Liver (tissue), 9 donors: ENCODE data around the gene NFAT5. TPM values are rescaled to one million over a fixed set of nuclear protein-coding genes. Genes with fewer than 3 reads are reported as not detected.
"Not testable (repeated sequence)": the region's sequence is repeated elsewhere in the genome, so short reads cannot be mapped to it uniquely, and the experiment has no call there.

Experiments
- DNase-seq: peaks from one replicate; pipeline ENCODE4 v3.0.0-alpha.2; 2017; ENCODE audit warnings: low spot score
- H3K27ac ChIP-seq, 2 donors: one replicate each; pipeline ENCODE4 v1.7.0; 2013; ENCODE audit warnings: inconsistent platforms in 2 of 2, low read length in 2 of 2, control low read depth in 1 of 2, low read depth in 1 of 2, mild to moderate bottlenecking in 1 of 2
- H3K27me3 ChIP-seq, 4 donors: one replicate each; pipeline versions ENCODE4 v1.6.1 to v1.7.0; 2013; ENCODE audit warnings: low read length in 3 of 4, inconsistent platforms in 1 of 4, mild to moderate bottlenecking in 1 of 4, moderate library complexity in 1 of 4; ENCODE audit not compliant: control insufficient read depth in 4 of 4, insufficient read depth in 4 of 4
- H3K36me3 ChIP-seq, 4 donors: one replicate each; pipeline versions ENCODE4 v1.6.1 to v1.7.0; 2013; ENCODE audit warnings: low read length in 3 of 4, mild to moderate bottlenecking in 3 of 4, low read depth in 1 of 4, moderate library complexity in 1 of 4; ENCODE audit not compliant: control insufficient read depth in 4 of 4, insufficient read depth in 3 of 4
- H3K4me1 ChIP-seq, 4 donors: one replicate each; pipeline versions ENCODE4 v1.6.1 to v1.7.0; 2013; ENCODE audit warnings: low read length in 3 of 4, mild to moderate bottlenecking in 3 of 4, moderate library complexity in 1 of 4; ENCODE audit not compliant: control insufficient read depth in 4 of 4, insufficient read depth in 4 of 4
- H3K4me3 ChIP-seq, 3 donors: one replicate each; pipeline versions ENCODE4 v1.6.1 to v1.7.0; 2013; ENCODE audit warnings: low read length in 3 of 3, control low read depth in 1 of 3, low read depth in 1 of 3, mild to moderate bottlenecking in 1 of 3
- H3K9ac ChIP-seq, 2 donors: one replicate each; pipeline ENCODE4 v1.7.0; 2013; ENCODE audit warnings: low read length in 2 of 2, mild to moderate bottlenecking in 2 of 2, moderate library complexity in 2 of 2, control low read depth in 1 of 2, low read depth in 1 of 2
- H3K9me3 ChIP-seq, 4 donors: one replicate each; pipeline versions ENCODE4 v1.6.1 to v1.7.0; 2013; ENCODE audit warnings: low read length in 3 of 4; ENCODE audit not compliant: control insufficient read depth in 4 of 4
- ATF3 ChIP-seq: IDR thresholded peaks from 2 replicates; pipeline ENCODE4 v1.6.1; 2016; ENCODE audit warnings: antibody characterized with exemption
- FOXA1 ChIP-seq: IDR thresholded peaks from 2 replicates; pipeline ENCODE4 v1.6.1; 2016; ENCODE audit warnings: antibody characterized with exemption
- FOXA2 ChIP-seq: IDR thresholded peaks from 2 replicates; pipeline ENCODE4 v1.6.1; 2016; ENCODE audit warnings: antibody characterized with exemption
- GABPA ChIP-seq, 2 donors: IDR thresholded peaks in 1 of 2; conservative IDR thresholded peaks in 1 of 2; 2 replicates each; pipeline ENCODE4 v1.6.1; 2016; ENCODE audit warnings: antibody characterized with exemption in 2 of 2, mild to moderate bottlenecking in 1 of 2, moderate library complexity in 1 of 2
- HNF4A ChIP-seq, 2 donors: conservative IDR thresholded peaks; 2 replicates each; pipeline ENCODE4 v1.6.1; 2016; ENCODE audit warnings: antibody characterized with exemption in 2 of 2, mild to moderate bottlenecking in 2 of 2
- JUND ChIP-seq, 2 donors: IDR thresholded peaks; 2 replicates each; pipeline ENCODE4 v1.6.1; 2016; ENCODE audit warnings: antibody characterized with exemption in 2 of 2
- YY1 ChIP-seq: IDR thresholded peaks from 2 replicates; pipeline ENCODE4 v1.6.1; 2016; ENCODE audit warnings: antibody characterized with exemption, mild to moderate bottlenecking
- WGBS: extraction: QIAGEN DNeasy Blood & Tissue Kit; methylation state at CpG from one replicate; pipeline ENCODE4 v1.1.7; 2013; 5-methylcytosine and 5-hydroxymethylcytosine counted together
- polyA plus RNA-seq, 2 donors: library from polyadenylated mRNA; stranded (reverse) in 1 of 2; unstranded in 1 of 2; fragments of 200-250 nt in 1 of 2; fragments of >200 nt in 1 of 2; fragmentation: Nextera tagmentation in 1 of 2; extraction: Ambion mirVana in 1 of 2; gene quantifications; one replicate each; pipeline versions ENCODE4 v1.2.1 to v1.2.3, GENCODE V29; 2013 to 2015
- total RNA-seq, 2 donors: library from RNA; depleted of rRNA; stranded (reverse); fragments of >200 nt; gene quantifications; one replicate each; pipeline ENCODE4 v1.2.3, GENCODE V29; 2014
- TF ChIP-seq, protein P1 (sequence below): IDR thresholded peaks from 2 replicates; pipeline ENCODE4 v1.6.1; 2016; ENCODE audit warnings: antibody characterized with exemption
- TF ChIP-seq, protein P2 (sequence below): fragments of 150-350 bp; IDR thresholded peaks from 2 replicates; pipeline ENCODE4 v1.5.1; 2017; ENCODE audit warnings: improper control_type of control experiment, low read depth, low read length; ENCODE audit not compliant: missing input control
- donor health status: healthy.
- donor health status: healthy.
- donor health status: healthy.
- donor health status: healthy.
- donor health status: healthy.

Gene NFAT5
- total and polyA plus RNA-seq, 4 donors: 1.5 to 21.0 (median 11.2) TPM

- H3K27me3 ChIP-seq, H3K9ac ChIP-seq, H3K36me3 ChIP-seq, H3K4me1 ChIP-seq, DNase-seq, H3K27ac ChIP-seq, H3K4me3 ChIP-seq, H3K9me3 ChIP-seq: not testable (repeated sequence)
- WGBS: over 99% methylated on average over 3 of the region's 3 CpGs
These were observed 70.9 kb downstream of the NFAT5 start for GRCh38 chr16:69636563-69637146.

- H3K27ac ChIP-seq, H3K27me3 ChIP-seq, DNase-seq, H3K36me3 ChIP-seq, H3K9me3 ChIP-seq, H3K4me3 ChIP-seq, H3K4me1 ChIP-seq, H3K9ac ChIP-seq: not testable (repeated sequence)
- 98% methylated on average over 3 of the region's 3 CpGs for WGBS
These were observed 71.6 kb downstream of the NFAT5 start for GRCh38 chr16:69637206-69637865.

GRCh38 chr16:69643997-69644396, 78.2 kb downstream of the NFAT5 start:
- over 99% methylated on average over 3 of the region's 3 CpGs for WGBS

DNA sequence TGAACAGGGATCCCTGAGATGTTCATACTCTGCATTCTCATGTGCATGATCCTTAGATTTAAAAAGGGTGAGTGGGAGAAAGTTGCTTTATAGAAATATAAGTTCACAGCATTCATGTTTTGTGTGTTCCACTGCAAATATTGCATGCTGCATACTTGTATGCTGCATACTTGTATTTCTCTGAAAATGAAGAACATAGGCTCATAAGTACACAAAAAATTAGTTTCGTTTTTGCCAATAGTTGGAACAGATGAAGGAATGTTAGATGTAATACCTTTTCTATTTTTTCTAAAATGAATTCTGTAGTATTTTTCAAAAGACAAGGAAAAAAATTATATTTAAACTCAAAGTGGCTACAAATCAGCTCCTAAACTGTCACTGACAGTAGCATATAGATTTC, 79.0 kb downstream of the NFAT5 start:
- WGBS: 10% methylated on average over 1 of the region's 1 CpG
- no peaks in the 10 kb centered on the region for H3K9me3 ChIP-seq
- DNase-seq: no peak

More at GRCh38 chr16:69643997-69644396, 78.2 kb downstream of the NFAT5 start:
- DNase-seq, H3K36me3 ChIP-seq, H3K9ac ChIP-seq, H3K4me3 ChIP-seq, H3K9me3 ChIP-seq, H3K4me1 ChIP-seq, H3K27ac ChIP-seq, H3K27me3 ChIP-seq: not testable (repeated sequence)

More for the DNA sequence above, 79.0 kb downstream of the NFAT5 start:
- no peak for TF ChIP-seq ATF3
- no peak for TF ChIP-seq JUND (IDR thresholded peaks at IDR 0.05)
- TF ChIP-seq FOXA1: no peak
- TF ChIP-seq, protein P1, sequence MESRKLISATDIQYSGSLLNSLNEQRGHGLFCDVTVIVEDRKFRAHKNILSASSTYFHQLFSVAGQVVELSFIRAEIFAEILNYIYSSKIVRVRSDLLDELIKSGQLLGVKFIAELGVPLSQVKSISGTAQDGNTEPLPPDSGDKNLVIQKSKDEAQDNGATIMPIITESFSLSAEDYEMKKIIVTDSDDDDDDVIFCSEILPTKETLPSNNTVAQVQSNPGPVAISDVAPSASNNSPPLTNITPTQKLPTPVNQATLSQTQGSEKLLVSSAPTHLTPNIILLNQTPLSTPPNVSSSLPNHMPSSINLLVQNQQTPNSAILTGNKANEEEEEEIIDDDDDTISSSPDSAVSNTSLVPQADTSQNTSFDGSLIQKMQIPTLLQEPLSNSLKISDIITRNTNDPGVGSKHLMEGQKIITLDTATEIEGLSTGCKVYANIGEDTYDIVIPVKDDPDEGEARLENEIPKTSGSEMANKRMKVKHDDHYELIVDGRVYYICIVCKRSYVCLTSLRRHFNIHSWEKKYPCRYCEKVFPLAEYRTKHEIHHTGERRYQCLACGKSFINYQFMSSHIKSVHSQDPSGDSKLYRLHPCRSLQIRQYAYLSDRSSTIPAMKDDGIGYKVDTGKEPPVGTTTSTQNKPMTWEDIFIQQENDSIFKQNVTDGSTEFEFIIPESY: no peak
- TF ChIP-seq GABPA (IDR thresholded peaks at IDR 0.05 in 1 of 2, conservative IDR thresholded peaks at IDR 0.05 in 1 of 2): peak in 1 of 2 donors; percentile 9
- TF ChIP-seq, protein P2, sequence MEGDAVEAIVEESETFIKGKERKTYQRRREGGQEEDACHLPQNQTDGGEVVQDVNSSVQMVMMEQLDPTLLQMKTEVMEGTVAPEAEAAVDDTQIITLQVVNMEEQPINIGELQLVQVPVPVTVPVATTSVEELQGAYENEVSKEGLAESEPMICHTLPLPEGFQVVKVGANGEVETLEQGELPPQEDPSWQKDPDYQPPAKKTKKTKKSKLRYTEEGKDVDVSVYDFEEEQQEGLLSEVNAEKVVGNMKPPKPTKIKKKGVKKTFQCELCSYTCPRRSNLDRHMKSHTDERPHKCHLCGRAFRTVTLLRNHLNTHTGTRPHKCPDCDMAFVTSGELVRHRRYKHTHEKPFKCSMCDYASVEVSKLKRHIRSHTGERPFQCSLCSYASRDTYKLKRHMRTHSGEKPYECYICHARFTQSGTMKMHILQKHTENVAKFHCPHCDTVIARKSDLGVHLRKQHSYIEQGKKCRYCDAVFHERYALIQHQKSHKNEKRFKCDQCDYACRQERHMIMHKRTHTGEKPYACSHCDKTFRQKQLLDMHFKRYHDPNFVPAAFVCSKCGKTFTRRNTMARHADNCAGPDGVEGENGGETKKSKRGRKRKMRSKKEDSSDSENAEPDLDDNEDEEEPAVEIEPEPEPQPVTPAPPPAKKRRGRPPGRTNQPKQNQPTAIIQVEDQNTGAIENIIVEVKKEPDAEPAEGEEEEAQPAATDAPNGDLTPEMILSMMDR: no peak
- TF ChIP-seq HNF4A (conservative IDR thresholded peaks at IDR 0.05): no peak
- TF ChIP-seq FOXA2: no peak
- TF ChIP-seq YY1: no peak
- Histone ChIP-seq H3K4me1 (peaks cover 0 to 9% (median 2%) of the 10 kb centered on the region in 4 donors), H3K36me3 (peaks cover 0 to 7% (median 3%) of the 10 kb centered on the region in 4 donors), H3K9ac (no peak overlapping the region), H3K4me3 (no peak overlapping the region), H3K27me3 (no peaks in the 10 kb centered on the region), H3K27ac (no peak overlapping the region)
